Mesothelial cell of epicardium (in vitro differentiated cells): ENCODE measurements around the gene EEF2KMT. TPM values are rescaled to one million over a fixed set of nuclear protein-coding genes. Genes with fewer than 3 reads are reported as not detected.
"Not testable (repeated sequence)": the region's sequence is repeated elsewhere in the genome, so short reads cannot be mapped to it uniquely, and the experiment has no call there.

Source experiments
- DNase-seq, 2 experiments: peaks; one replicate each; pipeline ENCODE4 v3.0.0; 2021; ENCODE audit warnings: low spot score in 2 of 2; ENCODE audit not compliant: unreplicated experiment in 2 of 2
- H3K27ac Mint-ChIP-seq: 2 replicates; pipeline ENCODE4 v1.8.0; 2021; ENCODE audit warnings: mixed read lengths
- H3K27me3 Mint-ChIP-seq: 2 replicates; pipeline ENCODE4 v1.8.0; 2021; ENCODE audit warnings: low read depth, mixed read lengths
- H3K36me3 Mint-ChIP-seq: 2 replicates; pipeline ENCODE4 v1.8.0; 2021; ENCODE audit warnings: mixed read lengths
- H3K4me1 Mint-ChIP-seq: 2 replicates; pipeline ENCODE4 v1.8.0; 2021; ENCODE audit warnings: mixed read lengths
- H3K4me3 Mint-ChIP-seq: 2 replicates; pipeline ENCODE4 v1.8.0; 2021; ENCODE audit warnings: mild to moderate bottlenecking, moderate library complexity, mixed read lengths
- H3K9me3 Mint-ChIP-seq: 2 replicates; pipeline ENCODE4 v1.8.0; 2021; ENCODE audit warnings: mixed read lengths
- CTCF ChIP-seq: fragments of 200-600 bp; sonication (generic); IDR thresholded peaks from one replicate; pipeline ENCODE4 v1.5.0; 2021; ENCODE audit warnings: antibody characterized with exemption; ENCODE audit not compliant: unreplicated experiment
- total RNA-seq: library from RNA; stranded (reverse); gene quantifications from 3 replicates; pipeline ENCODE4 v1.2.1, GENCODE V29; 2021

EEF2KMT gene
- total RNA-seq, 1 donor from 2014 or later, result 10.7 TPM

- DNase-seq, result no peak
- H3K36me3 Mint-ChIP-seq, result no peaks in the 10 kb centered on the region
- no peaks in the 10 kb centered on the region for H3K4me1 Mint-ChIP-seq
These were observed 42.4 kb downstream of the EEF2KMT start for GRCh38 chr16:5054876-5055865.

DNA sequence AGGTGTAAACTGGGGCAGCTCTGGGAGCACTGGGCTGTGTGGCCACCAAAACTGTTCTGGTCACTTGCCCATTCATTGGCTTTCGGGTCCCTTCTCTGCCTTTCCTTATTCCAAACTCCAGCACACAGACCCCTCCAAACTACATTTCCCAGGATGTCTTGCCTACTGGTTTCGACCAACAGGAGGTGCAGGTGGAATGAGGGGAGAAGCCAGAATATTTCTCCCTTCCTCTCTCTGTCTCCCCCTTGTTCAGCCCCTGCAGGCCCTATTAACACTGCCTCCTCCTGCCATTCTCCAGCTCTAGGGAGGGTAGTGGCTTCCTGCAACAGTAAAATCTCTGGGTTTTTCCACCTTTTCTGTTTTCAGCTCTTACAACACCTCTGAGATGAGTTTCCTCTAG is 50.7 kb downstream of the EEF2KMT start:
- Mint-ChIP-seq H3K27ac (no peak overlapping the region), H3K4me3 (no peak overlapping the region), H3K27me3 (peaks cover 41% of the 10 kb centered on the region), H3K9me3 (peaks cover 12% of the 10 kb centered on the region), H3K4me1 (no peaks in the 10 kb centered on the region), H3K36me3 (no peaks in the 10 kb centered on the region)
- no peak for TF ChIP-seq CTCF
- DNase-seq, result no peak

More at GRCh38 chr16:5054876-5055865, 42.4 kb downstream of the EEF2KMT start:
- Mint-ChIP-seq H3K9me3 (peaks cover 8% of the 10 kb centered on the region), H3K27me3 (peaks cover 16% of the 10 kb centered on the region), H3K27ac (no peak overlapping the region), H3K4me3 (no peak overlapping the region)
- TF ChIP-seq CTCF, result no peak

DNA sequence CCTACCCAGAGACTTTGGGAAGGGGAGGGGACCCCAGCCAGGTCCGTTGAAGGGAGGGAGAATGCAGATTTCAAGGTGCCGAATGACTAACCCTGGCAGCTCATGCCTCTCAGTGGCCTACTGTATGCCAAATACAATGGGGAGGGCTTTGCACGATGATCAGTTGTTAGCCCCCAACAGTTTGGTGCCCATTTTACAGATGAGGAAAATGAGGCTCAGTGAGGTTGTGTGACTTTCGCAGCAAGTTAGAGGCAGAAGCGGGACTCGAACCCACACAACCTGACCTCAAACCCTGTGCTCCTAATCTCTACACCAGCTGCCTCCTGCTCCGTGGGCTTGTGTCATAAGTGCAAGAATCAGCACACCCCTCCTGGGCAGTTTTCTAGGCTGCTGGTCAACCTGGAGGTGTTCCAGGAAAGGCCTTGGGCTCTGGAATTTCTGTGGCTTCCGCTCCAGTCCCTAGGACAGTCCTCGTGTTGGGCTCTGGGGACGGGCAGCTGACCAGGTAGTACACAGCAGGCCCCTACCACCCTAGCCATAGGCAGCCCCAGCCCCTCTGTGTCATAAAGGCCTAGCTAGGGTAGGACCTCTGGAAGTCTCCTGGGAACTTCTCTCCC is 52.0 kb downstream of the EEF2KMT start:
- H3K27me3 Mint-ChIP-seq, result peaks cover 45% of the 10 kb centered on the region
- no peak overlapping the region for H3K4me3 Mint-ChIP-seq
- DNase-seq, result no peak

DNA sequence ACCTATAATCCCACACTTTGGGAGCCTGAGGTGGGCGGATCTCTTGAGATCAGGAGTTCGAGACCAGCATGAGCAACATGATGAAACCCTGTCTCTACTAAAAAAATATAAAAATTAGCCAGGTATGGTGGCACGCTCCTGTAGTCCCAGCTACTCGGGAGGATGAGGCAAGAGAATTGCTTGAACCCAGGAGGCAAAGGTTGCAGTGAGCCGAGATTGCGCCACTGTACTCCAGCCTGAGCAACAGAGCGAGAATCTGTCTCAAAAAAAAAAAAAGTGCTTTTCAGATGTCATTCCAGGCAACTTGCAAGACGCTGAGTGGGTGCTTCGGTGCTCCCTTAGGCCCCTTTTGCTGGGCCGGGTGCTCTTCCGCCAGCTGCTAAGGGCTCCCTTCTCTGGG is 53.0 kb downstream of the EEF2KMT start:
- peaks cover 41% of the 10 kb centered on the region for H3K27me3 Mint-ChIP-seq
- H3K27ac Mint-ChIP-seq, H3K9me3 Mint-ChIP-seq, DNase-seq, H3K4me1 Mint-ChIP-seq, H3K4me3 Mint-ChIP-seq, H3K36me3 Mint-ChIP-seq: not testable (repeated sequence)

More for the DNA sequence above, 52.0 kb downstream of the EEF2KMT start:
- no peak for TF ChIP-seq CTCF
- peaks cover 7% of the 10 kb centered on the region for H3K9me3 Mint-ChIP-seq
- no peaks in the 10 kb centered on the region for H3K4me1 Mint-ChIP-seq
- no peaks in the 10 kb centered on the region for H3K36me3 Mint-ChIP-seq
- H3K27ac Mint-ChIP-seq, result no peak overlapping the region

GRCh38 chr16:5044011-5044540 is 53.5 kb downstream of the EEF2KMT start:
- no peak for DNase-seq
- no peaks in the 10 kb centered on the region for H3K4me1 Mint-ChIP-seq
- peaks cover 4% of the 10 kb centered on the region for H3K9me3 Mint-ChIP-seq
- no peak overlapping the region for H3K4me3 Mint-ChIP-seq
- H3K27me3 Mint-ChIP-seq, result peaks cover 37% of the 10 kb centered on the region
- no peak for TF ChIP-seq CTCF
- no peaks in the 10 kb centered on the region for H3K36me3 Mint-ChIP-seq
- no peak overlapping the region for H3K27ac Mint-ChIP-seq
